ENCODE data around the gene CCDC102B. TPM values are rescaled to one million over a fixed set of nuclear protein-coding genes. Genes with fewer than 3 reads are reported as not detected.
"Not testable (repeated sequence)": the region's sequence is repeated elsewhere in the genome, so short reads cannot be mapped to it uniquely, and the experiment has no call there.

CCDC102B gene
- total RNA-seq, 1 donor from 2014 or later: 1.3 TPM

DNA sequence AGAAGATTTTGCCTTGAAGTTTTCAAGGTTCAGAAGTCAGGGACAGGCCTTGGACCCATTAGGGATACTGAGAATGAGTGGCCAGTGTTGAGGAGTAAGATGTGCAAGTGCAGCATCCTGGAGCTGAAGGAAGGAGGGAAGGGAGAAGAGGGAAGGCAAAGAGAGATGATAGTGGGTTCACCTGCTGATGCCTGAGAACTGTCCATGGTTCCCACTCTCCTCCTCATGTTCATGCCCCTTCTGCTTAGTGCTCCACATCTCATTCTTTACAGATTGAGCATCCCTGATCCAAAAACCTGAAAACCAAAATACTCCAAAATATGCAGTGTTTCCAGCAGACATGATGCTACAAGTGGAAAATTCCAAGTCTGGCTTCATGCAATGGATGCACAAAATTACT, 137.8 kb downstream of the CCDC102B start:
- Mint-ChIP-seq H3K4me1 (ENCODE audit: low read depth) (no peaks in the 10 kb centered on the region), H3K36me3 (ENCODE audit: low read depth) (no peaks in the 10 kb centered on the region), H3K9me3 (no peaks in the 10 kb centered on the region), H3K27me3 (ENCODE audit: low read depth) (no peaks in the 10 kb centered on the region), H3K4me3 (ENCODE audit: low read depth) (no peak overlapping the region), H3K27ac (no peak overlapping the region)
- intact Hi-C loops (cut with micrococcal nuclease): no loop called here
- no peak for DNase-seq (ENCODE audit: low spot score)

DNA sequence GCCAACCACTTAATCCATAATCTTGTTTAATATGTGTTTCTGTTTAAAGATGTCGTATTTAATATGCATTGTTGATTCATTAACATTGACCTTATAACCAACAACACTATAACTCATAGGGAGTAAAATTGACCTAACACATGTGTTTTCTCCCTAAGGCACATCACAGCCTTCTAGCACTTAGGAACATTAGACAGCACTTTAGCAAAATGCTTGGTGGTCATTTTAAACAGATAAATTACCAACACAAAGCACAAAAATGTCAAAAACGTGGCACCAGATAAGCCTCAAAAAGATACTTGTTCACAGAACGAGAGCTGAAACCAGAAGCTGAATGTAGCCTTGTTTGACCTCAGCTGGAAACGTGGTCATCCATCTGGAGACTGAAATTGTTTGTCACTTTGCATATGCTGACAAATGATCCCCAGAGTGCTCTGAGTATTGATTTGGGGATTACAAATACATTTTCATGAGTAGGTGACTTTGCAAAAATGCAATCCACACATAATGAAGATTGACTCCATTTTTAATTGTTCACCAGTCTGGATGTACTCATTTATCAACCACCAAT, 139.2 kb downstream of the CCDC102B start:
- intact Hi-C loops (cut with micrococcal nuclease): no loop called here
- H3K27me3 Mint-ChIP-seq (ENCODE audit: low read depth): no peaks in the 10 kb centered on the region
- H3K4me3 Mint-ChIP-seq (ENCODE audit: low read depth): no peak overlapping the region
- no peak overlapping the region for H3K27ac Mint-ChIP-seq
- no peaks in the 10 kb centered on the region for H3K9me3 Mint-ChIP-seq
- no peaks in the 10 kb centered on the region for H3K36me3 Mint-ChIP-seq (ENCODE audit: low read depth)
- no peaks in the 10 kb centered on the region for H3K4me1 Mint-ChIP-seq (ENCODE audit: low read depth)
- no peak for DNase-seq (ENCODE audit: low spot score)

DNA sequence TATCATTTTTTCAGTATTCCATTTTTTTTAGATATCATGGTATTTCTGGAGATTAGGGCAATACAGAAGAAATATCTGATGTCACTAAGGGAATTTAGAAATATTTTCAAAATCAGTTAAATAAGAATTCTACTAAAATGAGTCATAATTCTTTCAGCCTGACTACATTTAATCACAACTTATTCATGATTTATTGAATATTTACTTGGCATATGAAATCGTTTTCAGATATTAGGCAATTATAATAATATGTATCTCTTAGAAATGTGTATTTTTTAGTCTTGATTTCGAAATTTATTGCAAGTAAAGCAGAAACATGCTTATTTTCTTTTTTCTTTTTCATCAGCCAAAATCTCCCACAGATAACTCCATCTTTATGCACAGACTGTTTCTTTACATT, 142.2 kb downstream of the CCDC102B start:
- intact Hi-C loops (cut with micrococcal nuclease): no loop called here

DNA sequence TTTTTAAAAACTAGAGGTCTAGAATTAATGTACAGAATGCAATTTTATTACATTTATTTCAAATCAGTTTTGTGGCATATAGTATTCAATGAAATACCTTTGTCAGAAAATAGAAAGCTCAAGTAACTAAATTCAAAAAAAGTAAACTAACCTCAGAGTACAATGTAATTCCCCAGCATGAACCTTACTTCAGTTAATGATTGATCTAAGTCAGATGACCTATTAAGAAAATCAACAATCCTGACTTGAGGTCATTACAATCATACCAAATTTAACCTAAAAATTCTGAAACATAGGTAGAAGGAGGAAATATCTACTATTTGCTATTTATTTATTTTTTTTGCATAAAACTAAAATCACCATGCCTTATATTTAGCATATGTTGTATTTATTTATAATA, 142.9 kb downstream of the CCDC102B start:
- intact Hi-C loops (cut with micrococcal nuclease): no loop called here
- no peak for DNase-seq (ENCODE audit: low spot score)
- H3K9me3 Mint-ChIP-seq: no peaks in the 10 kb centered on the region
- no peaks in the 10 kb centered on the region for H3K36me3 Mint-ChIP-seq (ENCODE audit: low read depth)
- no peak overlapping the region for H3K27ac Mint-ChIP-seq
- no peaks in the 10 kb centered on the region for H3K27me3 Mint-ChIP-seq (ENCODE audit: low read depth)
- no peak overlapping the region for H3K4me3 Mint-ChIP-seq (ENCODE audit: low read depth)
- H3K4me1 Mint-ChIP-seq (ENCODE audit: low read depth): no peaks in the 10 kb centered on the region

More for the DNA sequence above, 142.2 kb downstream of the CCDC102B start:
- H3K9me3 Mint-ChIP-seq: no peaks in the 10 kb centered on the region
- H3K36me3 Mint-ChIP-seq (ENCODE audit: low read depth): no peaks in the 10 kb centered on the region
- no peaks in the 10 kb centered on the region for H3K4me1 Mint-ChIP-seq (ENCODE audit: low read depth)
- H3K27me3 Mint-ChIP-seq (ENCODE audit: low read depth): no peaks in the 10 kb centered on the region
- no peak overlapping the region for H3K27ac Mint-ChIP-seq
- H3K4me3 Mint-ChIP-seq (ENCODE audit: low read depth): no peak overlapping the region
- no peak for DNase-seq (ENCODE audit: low spot score)

DNA sequence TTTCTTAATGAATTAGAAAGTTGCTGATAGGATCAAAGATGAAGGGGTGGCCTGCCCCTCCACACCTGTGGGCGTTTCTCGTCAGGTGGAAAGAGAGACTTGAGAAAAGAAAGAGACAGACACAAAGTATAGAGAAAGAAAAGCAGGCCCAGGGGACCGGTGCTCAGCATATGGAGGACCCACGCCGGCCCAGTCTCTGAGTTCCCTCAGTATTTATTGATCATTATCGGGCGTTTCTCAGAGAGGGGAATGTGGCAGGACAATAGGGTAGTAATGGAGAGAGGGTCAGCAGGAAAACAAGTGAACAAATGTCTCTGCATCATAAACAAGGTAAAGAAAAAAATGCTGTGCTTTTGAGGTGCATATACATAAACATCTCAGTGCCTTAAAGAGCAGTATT, 144.3 kb downstream of the CCDC102B start:
- Mint-ChIP-seq H3K27me3 (ENCODE audit: low read depth) (no peaks in the 10 kb centered on the region), H3K4me1 (ENCODE audit: low read depth) (no peaks in the 10 kb centered on the region)
- intact Hi-C loops (cut with micrococcal nuclease): no loop called here

DNA sequence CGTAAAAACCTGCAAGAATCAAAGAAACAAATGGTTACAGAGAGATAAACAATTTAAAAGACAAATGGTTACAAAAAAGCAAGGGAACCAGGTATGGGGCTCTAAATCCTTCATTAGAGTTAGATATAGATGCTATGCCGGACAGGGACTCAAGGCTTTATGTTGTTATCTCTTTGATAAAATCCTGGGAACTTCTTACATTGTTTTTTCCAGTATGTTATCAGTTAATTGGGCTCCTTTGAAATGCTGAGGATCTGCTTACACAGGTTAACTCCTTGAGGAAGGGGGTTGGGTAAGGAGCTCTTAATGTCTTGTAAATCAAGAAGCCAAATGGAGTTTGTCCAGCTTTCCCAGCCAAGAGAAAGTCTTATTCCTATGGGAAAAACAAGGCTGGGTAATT, 146.0 kb downstream of the CCDC102B start:
- H3K36me3 Mint-ChIP-seq (ENCODE audit: low read depth); intact Hi-C loops (cut with micrococcal nuclease); H3K4me3 Mint-ChIP-seq (ENCODE audit: low read depth); H3K27ac Mint-ChIP-seq; H3K4me1 Mint-ChIP-seq (ENCODE audit: low read depth); DNase-seq (ENCODE audit: low spot score); H3K9me3 Mint-ChIP-seq; H3K27me3 Mint-ChIP-seq (ENCODE audit: low read depth): not testable (repeated sequence)

More for the DNA sequence above, 144.3 kb downstream of the CCDC102B start:
- H3K9me3 Mint-ChIP-seq: no peaks in the 10 kb centered on the region
- DNase-seq (ENCODE audit: low spot score): no peak
- no peak overlapping the region for H3K4me3 Mint-ChIP-seq (ENCODE audit: low read depth)
- H3K36me3 Mint-ChIP-seq (ENCODE audit: low read depth): no peaks in the 10 kb centered on the region
- no peak overlapping the region for H3K27ac Mint-ChIP-seq

DNA sequence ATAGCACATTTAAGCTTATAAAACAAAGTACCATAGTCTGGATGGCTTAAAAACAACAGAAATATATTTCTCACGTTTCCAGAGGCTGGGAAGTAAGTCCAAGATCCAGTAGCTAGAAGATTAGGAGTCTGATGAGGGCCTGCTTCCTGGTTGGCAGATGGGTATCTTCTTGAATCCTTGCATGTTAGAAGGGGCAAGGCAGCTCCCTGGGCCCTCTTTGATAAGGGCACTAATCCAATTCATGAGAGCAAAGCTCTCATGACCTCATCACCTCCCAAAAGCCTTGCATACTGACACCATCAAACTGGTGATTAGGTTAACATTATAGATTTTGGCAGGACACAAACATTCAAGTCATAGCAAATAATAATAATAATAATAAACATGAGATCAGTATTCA, 146.4 kb downstream of the CCDC102B start:
- Mint-ChIP-seq H3K27ac (no peak overlapping the region), H3K27me3 (ENCODE audit: low read depth) (no peaks in the 10 kb centered on the region), H3K36me3 (ENCODE audit: low read depth) (no peaks in the 10 kb centered on the region), H3K9me3 (no peaks in the 10 kb centered on the region), H3K4me3 (ENCODE audit: low read depth) (no peak overlapping the region), H3K4me1 (ENCODE audit: low read depth) (no peaks in the 10 kb centered on the region)
- DNase-seq (ENCODE audit: low spot score): no peak
- intact Hi-C loops (cut with micrococcal nuclease): no loop called here

DNA sequence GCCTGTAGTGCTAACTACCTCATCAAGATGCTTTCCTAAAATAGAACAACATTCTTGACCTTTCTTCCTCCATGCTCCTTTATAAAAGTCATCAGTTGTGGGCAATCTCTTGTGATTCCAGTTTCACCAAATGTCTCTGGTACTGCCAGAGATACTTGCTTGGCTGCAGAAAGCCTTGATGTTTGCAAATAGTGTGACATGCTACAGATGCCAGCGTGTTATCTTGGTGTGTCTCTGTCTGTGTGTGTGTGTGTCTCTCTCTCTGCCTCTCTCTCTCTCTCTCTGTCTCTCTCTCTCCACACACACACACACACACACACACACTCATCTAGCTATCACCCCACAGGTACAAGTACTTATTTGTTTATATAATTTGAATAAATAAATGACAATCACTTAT, 146.9 kb downstream of the CCDC102B start:
- H3K27ac Mint-ChIP-seq: no peak overlapping the region
- no peaks in the 10 kb centered on the region for H3K9me3 Mint-ChIP-seq
- DNase-seq (ENCODE audit: low spot score): no peak
- intact Hi-C loops (cut with micrococcal nuclease): no loop called here
- no peak overlapping the region for H3K4me3 Mint-ChIP-seq (ENCODE audit: low read depth)
- H3K4me1 Mint-ChIP-seq (ENCODE audit: low read depth): no peaks in the 10 kb centered on the region
- H3K36me3 Mint-ChIP-seq (ENCODE audit: low read depth): no peaks in the 10 kb centered on the region
- H3K27me3 Mint-ChIP-seq (ENCODE audit: low read depth): no peaks in the 10 kb centered on the region

DNA sequence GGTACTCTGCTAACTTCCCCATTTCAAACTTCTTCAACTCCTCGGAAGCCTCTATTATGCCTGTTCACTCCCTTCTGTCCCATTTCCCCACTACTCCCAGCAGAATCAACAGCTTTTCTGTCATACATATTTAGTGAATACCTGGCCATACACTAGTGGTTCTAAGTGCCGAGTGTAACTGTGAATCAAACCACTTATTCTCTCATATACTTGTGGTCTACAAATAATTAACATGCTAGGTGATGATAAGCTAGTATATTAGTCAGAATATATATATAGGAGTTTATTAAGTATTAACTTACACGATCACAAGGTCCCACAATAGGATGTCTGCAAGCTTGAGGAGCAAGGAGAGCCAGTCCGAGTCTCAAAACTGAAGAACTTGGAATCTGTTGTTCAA, 150.7 kb downstream of the CCDC102B start:
- Mint-ChIP-seq H3K27me3 (ENCODE audit: low read depth) (no peaks in the 10 kb centered on the region), H3K4me1 (ENCODE audit: low read depth) (no peaks in the 10 kb centered on the region), H3K4me3 (ENCODE audit: low read depth) (no peak overlapping the region), H3K9me3 (no peaks in the 10 kb centered on the region), H3K36me3 (ENCODE audit: low read depth) (no peaks in the 10 kb centered on the region), H3K27ac (no peak overlapping the region)
- no peak for DNase-seq (ENCODE audit: low spot score)
- intact Hi-C loops (cut with micrococcal nuclease): no loop called here

DNA sequence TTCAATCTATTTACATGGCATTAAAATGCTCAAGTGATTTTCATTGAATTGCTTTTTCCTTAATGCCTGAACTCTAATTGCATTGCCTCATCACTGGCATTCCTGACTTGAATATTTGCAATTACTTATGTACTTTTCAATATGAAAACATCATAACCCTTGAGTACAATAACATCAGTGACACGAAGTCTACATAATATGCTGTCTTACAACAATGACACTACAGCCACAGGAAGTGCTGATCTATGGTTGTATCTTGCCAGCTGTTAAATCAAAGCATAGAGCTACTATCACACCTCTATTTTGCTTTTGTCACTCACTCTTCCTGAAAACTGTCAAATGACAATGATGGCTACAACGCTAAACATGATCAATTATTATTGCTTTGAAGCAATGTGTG, 156.9 kb downstream of the CCDC102B start:
- H3K9me3 Mint-ChIP-seq: no peaks in the 10 kb centered on the region

DNA sequence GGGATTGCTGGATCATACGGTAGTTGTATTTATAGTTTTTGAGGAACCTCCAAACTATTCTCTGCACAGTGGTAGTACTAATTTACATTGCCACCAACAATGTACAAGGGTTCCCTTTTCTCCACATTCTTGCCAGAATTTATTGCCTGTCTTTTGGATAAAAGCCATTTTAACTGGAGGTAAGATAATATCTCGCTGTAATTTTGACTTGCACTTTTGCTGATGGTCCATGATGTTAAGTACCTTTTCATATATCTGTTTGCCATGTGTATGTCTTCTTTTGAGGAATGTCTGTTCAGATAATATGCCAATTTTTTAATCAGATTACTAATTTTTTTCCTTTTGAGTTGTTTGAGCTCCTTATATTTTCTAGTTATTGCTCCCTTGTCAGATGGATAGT, 158.8 kb downstream of the CCDC102B start:
- Mint-ChIP-seq H3K36me3 (ENCODE audit: low read depth) (no peaks in the 10 kb centered on the region), H3K27ac (no peak overlapping the region), H3K4me1 (ENCODE audit: low read depth) (no peaks in the 10 kb centered on the region), H3K9me3 (no peaks in the 10 kb centered on the region), H3K4me3 (ENCODE audit: low read depth) (no peak overlapping the region), H3K27me3 (ENCODE audit: low read depth) (no peaks in the 10 kb centered on the region)
- intact Hi-C loops (cut with micrococcal nuclease): no loop called here
- no peak for DNase-seq (ENCODE audit: low spot score)

More for the DNA sequence above, 156.9 kb downstream of the CCDC102B start:
- intact Hi-C loops (cut with micrococcal nuclease): no loop called here
- no peak for DNase-seq (ENCODE audit: low spot score)
- Mint-ChIP-seq H3K27ac (no peak overlapping the region), H3K36me3 (ENCODE audit: low read depth) (no peaks in the 10 kb centered on the region), H3K4me3 (ENCODE audit: low read depth) (no peak overlapping the region), H3K4me1 (ENCODE audit: low read depth) (no peaks in the 10 kb centered on the region), H3K27me3 (ENCODE audit: low read depth) (no peaks in the 10 kb centered on the region)

DNA sequence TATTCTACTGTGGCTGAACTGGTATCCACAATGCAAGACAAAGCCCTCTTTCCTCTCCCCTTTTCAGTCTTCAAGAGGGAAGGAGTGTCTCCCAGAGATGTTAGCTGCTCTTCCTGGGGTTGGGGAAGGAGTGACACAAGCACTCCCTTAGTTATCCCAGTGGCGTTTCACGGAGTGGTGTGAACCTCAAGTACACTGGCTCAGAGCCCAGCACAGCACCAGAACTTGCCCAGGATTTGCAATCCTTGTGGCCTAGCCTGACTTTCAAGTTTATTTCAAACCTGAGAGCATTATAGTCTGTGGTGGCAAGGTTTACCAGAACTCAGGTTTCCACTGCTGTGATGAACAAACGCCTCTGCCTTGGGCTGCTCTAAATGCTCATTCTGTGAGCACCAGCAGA, 162.5 kb downstream of the CCDC102B start:
- Mint-ChIP-seq H3K4me3 (ENCODE audit: low read depth) (no peak overlapping the region), H3K36me3 (ENCODE audit: low read depth) (no peaks in the 10 kb centered on the region), H3K4me1 (ENCODE audit: low read depth) (no peaks in the 10 kb centered on the region), H3K27me3 (ENCODE audit: low read depth) (no peaks in the 10 kb centered on the region), H3K9me3 (no peaks in the 10 kb centered on the region), H3K27ac (no peak overlapping the region)
- intact Hi-C loops (cut with micrococcal nuclease): no loop called here
- DNase-seq (ENCODE audit: low spot score): no peak

DNA sequence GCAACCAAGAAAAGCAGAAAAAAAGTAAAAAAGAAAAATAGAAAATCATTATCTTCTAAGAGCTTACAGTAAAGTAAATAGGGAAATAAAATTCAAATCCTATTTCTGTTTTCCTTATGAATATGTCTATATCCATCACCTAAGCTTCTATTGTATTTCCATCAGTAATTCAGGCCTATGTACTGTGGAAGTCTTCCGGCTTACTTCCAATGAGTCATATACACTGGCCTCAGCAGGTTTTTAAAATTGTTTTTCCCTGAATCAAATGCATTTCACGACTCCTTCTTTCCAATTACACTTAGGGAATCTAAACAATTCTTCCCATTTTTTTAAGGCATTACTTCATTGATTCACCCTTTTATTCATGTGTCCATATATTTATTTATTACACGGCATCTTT, 164.7 kb downstream of the CCDC102B start:
- Mint-ChIP-seq H3K36me3 (ENCODE audit: low read depth) (no peaks in the 10 kb centered on the region), H3K27me3 (ENCODE audit: low read depth) (no peaks in the 10 kb centered on the region), H3K9me3 (no peaks in the 10 kb centered on the region), H3K4me1 (ENCODE audit: low read depth) (no peaks in the 10 kb centered on the region), H3K27ac (no peak overlapping the region), H3K4me3 (ENCODE audit: low read depth) (no peak overlapping the region)
- intact Hi-C loops (cut with micrococcal nuclease): no loop called here
- no peak for DNase-seq (ENCODE audit: low spot score)

DNA sequence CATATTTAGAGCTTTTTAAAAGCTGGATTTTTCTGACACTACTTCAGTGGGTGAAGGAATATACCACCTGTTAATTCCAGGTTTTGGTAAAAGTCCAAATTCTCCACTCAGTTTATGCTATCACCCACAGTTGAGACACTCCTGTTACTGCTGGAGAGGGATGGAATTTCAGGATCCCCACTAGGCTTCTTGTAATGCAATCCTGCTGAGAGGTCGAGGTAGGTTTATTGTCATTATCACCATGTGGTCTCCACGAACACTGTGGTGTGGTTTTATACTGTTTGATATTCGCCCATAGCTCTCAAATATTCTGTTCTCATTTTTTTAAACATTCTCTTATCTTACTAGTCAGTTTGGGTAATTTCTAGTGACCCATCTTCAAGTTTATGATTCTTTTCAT, 167.9 kb downstream of the CCDC102B start:
- intact Hi-C loops (cut with micrococcal nuclease): no loop called here
- Mint-ChIP-seq H3K4me3 (ENCODE audit: low read depth) (no peak overlapping the region), H3K9me3 (no peaks in the 10 kb centered on the region), H3K36me3 (ENCODE audit: low read depth) (no peaks in the 10 kb centered on the region), H3K4me1 (ENCODE audit: low read depth) (no peaks in the 10 kb centered on the region), H3K27me3 (ENCODE audit: low read depth) (no peaks in the 10 kb centered on the region), H3K27ac (no peak overlapping the region)
- DNase-seq (ENCODE audit: low spot score): no peak
